K562 (cell line): ENCODE measurements around the gene C18orf63.

Source experiments
- CTCF ChIP-seq, 3 experiments: IDR thresholded peaks in 2 of 3; conservative IDR thresholded peaks in 1 of 3; 2 replicates each; pipeline ENCODE4 v1.5.1; 2011 to 2012; ENCODE audit warnings: low read length in 3 of 3, mild to moderate bottlenecking in 3 of 3, control low read depth in 2 of 3, improper control_type of control experiment in 1 of 3, inconsistent platforms in 1 of 3, low read depth in 1 of 3, mixed read lengths in 1 of 3, moderate library complexity in 1 of 3; ENCODE audit not compliant: insufficient read depth in 2 of 3
- MLX ChIP-seq, 2 experiments: fragments of 450-650 bp in 1 of 2; sonication (generic) in 1 of 2; formaldehyde crosslinking; conservative IDR thresholded peaks; 2 replicates each; pipeline versions ENCODE4 v1.4.0 to v1.8.1; 2020 to 2022; ENCODE audit warnings: mild to moderate bottlenecking in 1 of 2, missing genetic modification reagents in 1 of 2
- RBM15 ChIP-seq: fragments of 200-400 bp; formaldehyde crosslinking; IDR thresholded peaks from 2 replicates; pipeline ENCODE4 v1.6.1; 2018; ENCODE audit warnings: mild to moderate bottlenecking, low read length, moderate library complexity; ENCODE audit not compliant: insufficient read depth
- SNIP1 ChIP-seq: fragments of 450-650 bp; IDR thresholded peaks from 2 replicates; pipeline ENCODE4 v1.7.1; 2017; ENCODE audit warnings: low read depth, mild to moderate bottlenecking

GRCh38 chr18:74342416-74343043 is 26.9 kb downstream of the C18orf63 start:
- TF ChIP-seq RBM15 (no peak), SNIP1 (no peak), MLX (CRISPR knock-in tag; conservative IDR thresholded peaks at IDR 0.05) (no peak), CTCF (IDR thresholded peaks at IDR 0.05 in 2 of 3, conservative IDR thresholded peaks at IDR 0.05 in 1 of 3; ENCODE audit: insufficient read depth in 2 of 3, low read depth in 1 of 3, low read length in 3 of 3) (peak; percentile 25 to 77 (median 44); a peak in 3 of 6 replicates)
